ENCODE data around the gene UVRAG. TPM values are rescaled to one million over a fixed set of nuclear protein-coding genes. Genes with fewer than 3 reads are reported as not detected.
A peak's percentile ranks its signal among the peaks of the same experiment; 100 is the strongest.

Gene UVRAG
- total RNA-seq, 2 donors from 2014 or later, result 15.9 to 22.4 TPM

- intact Hi-C loops (cut with DNase I, micrococcal nuclease), result no loop called here
- ATAC-seq, result no peak
- DNase-seq, result no peak
Measured at GRCh38 chr11:76135491-76135890, 320.5 kb downstream of the UVRAG start.

DNA sequence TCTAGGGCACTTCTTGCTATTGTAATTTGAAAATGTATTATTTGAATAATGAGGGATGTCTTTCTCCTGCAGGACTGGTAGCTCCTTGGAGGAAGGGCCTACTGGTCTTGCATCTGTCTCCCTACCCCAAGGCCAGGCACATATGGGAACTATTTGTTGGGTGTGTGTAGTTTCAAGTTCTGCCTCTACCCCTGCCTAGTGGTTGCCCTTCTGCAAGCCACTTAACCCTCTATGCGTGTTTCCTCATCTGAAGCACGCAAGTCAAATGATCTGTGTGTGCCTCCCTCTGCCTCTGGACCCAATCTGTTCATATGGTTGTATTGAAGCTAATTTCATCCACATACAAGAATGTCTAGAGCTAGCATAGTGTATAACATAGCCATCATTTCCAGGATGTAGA lies 324.3 kb downstream of the UVRAG start:
- DNase-seq, result no peak
- no peak for ATAC-seq
- intact Hi-C loops (cut with DNase I, micrococcal nuclease), result no loop called here

- ATAC-seq (no peak), DNase-seq (no peak)
- intact Hi-C loops (cut with DNase I, micrococcal nuclease), result no loop called here
Measured at GRCh38 chr11:76140912-76141574, 326.0 kb downstream of the UVRAG start.

DNA sequence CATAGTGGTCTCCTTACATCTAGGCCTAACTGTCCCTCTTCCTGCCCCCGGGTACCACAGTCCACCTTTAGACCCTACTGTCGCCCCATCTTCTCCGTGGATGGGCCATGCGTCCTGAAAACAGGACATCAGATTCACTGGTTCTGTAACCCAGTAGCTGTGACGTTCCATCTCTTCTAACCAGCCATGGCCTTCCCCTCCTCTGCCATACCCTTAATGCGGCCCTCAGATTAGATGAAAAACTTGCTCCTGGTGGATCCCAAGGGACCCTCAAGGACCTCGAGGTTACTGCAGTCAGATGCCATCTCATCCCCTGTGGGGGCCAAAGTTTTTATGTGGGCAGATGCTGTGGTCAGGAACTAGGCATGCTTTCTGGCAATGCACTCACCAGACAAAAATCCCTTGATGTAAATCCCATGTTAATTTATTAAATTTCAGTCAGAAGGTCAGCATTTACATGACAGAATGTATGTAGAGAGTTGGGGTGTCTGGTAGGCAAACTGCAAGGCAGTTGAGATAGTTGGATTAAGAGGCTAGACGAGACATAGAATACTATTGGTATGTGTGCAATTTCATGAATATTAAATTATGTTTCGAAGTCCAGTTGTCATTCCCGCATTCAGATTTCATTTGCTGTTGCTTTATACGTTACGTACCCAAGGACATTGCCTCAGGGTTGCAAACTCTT lies 327.0 kb downstream of the UVRAG start:
- DNase-seq (no peak), ATAC-seq (no peak)
- intact Hi-C loops (cut with DNase I, micrococcal nuclease), result no loop called here

DNA sequence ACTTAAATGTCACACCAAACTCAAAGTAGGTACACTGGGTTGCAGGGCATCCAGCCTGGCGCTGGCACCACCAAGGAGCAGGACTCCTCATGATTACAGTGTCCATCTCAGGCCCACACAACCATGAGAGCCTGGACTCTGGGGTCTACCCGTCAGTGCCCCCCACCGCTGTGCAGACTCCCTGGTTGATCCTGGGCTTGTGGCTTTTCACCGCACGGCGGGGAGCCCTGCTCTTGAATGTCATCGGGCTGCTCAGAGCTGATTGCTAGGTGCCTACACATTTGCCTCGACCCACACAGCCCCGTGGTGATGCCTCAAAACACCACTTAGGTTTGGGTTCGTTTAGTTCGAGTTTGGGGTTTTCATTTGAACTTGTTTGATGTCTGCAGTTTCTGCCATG lies 328.3 kb downstream of the UVRAG start:
- ATAC-seq, result no peak
- no peak for DNase-seq
- intact Hi-C loops (cut with DNase I, micrococcal nuclease), result no loop called here

DNA sequence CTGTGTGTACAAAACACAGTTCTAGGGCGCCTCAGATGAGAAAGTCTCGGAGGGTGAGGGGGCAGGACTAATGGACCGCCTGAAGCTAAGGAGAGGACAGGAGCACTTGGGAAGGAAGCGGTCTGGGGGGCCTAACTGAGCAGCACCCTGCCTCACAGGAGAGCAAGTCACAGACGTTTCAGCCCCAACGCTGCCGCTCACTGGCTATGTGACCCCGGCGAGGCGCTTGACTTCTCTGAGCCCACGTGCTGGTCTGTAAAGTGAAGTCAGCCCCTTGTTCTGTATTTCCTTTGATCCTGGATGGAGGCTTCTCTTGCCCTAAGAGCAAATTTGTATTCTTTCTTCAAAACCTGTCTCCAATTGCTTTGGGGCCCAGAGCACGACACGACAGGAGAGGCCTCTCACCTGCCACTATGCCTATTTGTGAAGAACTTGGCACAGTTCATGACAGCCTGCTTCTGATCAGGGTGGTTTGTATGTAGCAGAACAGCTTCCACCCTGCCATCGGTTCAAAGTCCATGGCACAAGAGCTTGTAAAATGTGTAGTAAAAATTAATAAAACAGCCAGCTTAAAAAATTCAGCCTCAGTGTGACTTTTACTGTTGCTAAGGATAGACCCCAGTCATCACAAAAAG lies 332.2 kb downstream of the UVRAG start:
- intact Hi-C loops (cut with DNase I, micrococcal nuclease), result no loop called here
- DNase-seq (peak; percentile 57 to 76), ATAC-seq (peak; percentile 68)

GRCh38 chr11:76148231-76148630 lies 333.2 kb downstream of the UVRAG start:
- intact Hi-C loops (cut with DNase I, micrococcal nuclease), result no loop called here
- peak; percentile 50 to 59 for DNase-seq
- ATAC-seq, result peak; percentile 52

- intact Hi-C loops (cut with DNase I, micrococcal nuclease), result no loop called here
- DNase-seq, result peak; percentile 75 to 90
- peak; percentile 65 for ATAC-seq
Measured at GRCh38 chr11:76148941-76149613, 334.1 kb downstream of the UVRAG start.

- intact Hi-C loops (cut with DNase I, micrococcal nuclease), result loop anchor here in 1 of 2 donors (10.0 kb wide), 1 partner anchor 345 kb away; no protein-coding TSS in a partner anchor
- DNase-seq (no peak), ATAC-seq (no peak)
Measured at GRCh38 chr11:76149713-76150112, 334.7 kb downstream of the UVRAG start.

DNA sequence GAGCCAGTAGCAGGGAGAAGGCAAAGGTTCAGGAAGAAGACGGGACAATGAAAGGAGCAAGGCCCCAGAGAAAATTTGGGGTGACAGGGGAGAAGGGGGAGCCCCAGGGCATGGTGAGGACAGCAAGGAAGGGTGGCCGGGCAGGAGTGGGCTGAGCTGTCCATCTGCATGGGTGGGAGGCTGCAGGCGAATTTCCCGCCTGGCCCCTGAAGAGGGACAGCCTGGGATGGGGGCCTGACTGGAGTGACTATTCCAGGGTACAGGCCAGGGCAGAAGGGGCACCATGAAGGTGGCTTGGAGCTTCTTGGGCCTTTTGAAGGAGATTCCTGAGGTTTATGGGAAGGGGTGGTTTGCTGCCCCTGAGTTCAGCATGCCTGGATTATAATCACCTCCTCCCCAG lies 335.1 kb downstream of the UVRAG start:
- DNase-seq, result no peak
- no peak for ATAC-seq
- intact Hi-C loops (cut with DNase I, micrococcal nuclease), result loop anchor here in 1 of 2 donors (10.0 kb wide), 1 partner anchor 345 kb away; no protein-coding TSS in a partner anchor

GRCh38 chr11:76151556-76152085 lies 336.6 kb downstream of the UVRAG start:
- peak; percentile 53 for ATAC-seq
- intact Hi-C loops (cut with DNase I, micrococcal nuclease), result loop anchor here in 1 of 2 donors (2.0 to 10.0 kb wide), 2 partner anchors 255 to 347 kb away; no protein-coding TSS in a partner anchor
- peak; percentile 50 to 68 for DNase-seq

- intact Hi-C loops (cut with DNase I, micrococcal nuclease), result loop anchor here in 1 of 2 donors (2.0 to 10.0 kb wide), 2 partner anchors 255 to 347 kb away; no protein-coding TSS in a partner anchor
- DNase-seq (peak; percentile 79 to 89), ATAC-seq (peak; percentile 20)
Measured at GRCh38 chr11:76152086-76152681, 337.2 kb downstream of the UVRAG start.

DNA sequence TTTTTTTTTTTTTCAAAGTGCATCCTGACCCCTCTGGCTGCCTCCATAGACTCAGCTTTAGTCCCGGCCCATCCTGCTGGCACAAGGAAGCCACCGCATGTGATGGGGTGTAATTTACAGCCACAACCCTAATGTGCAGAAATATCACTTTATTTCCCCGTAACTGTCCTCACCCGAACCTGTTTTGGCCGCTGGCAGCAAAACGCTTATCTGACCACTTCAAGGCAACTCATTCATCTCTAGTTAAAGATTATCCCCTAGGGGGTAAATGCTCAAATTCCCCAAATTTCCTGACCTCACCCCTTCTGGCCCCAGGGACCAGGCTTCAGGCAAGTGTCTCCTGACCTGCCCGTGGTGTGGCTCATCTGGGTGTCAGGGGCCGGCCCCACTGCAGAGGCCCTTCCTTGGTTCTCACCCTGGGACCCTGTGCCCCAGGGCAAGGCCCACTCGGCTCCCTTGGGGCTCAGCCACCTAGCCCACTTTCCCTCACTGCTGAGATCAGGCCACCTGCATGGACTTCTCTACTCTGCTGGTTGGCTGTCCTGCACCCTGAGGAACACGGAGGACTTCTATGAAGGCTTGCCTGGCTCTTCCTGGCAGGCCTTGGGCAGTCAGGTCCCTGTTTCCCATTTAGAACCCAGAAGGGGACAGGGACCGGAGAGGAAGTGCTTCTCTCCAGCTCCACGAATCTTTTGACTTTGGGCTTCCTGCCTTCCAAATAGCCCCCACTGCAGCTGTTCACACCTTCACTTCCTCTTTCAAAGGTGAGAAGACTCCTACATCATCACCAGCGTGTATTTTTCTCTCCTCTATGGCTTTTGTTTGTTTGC lies 337.9 kb downstream of the UVRAG start:
- intact Hi-C loops (cut with DNase I, micrococcal nuclease), result loop anchor here in 1 of 2 donors (2.0 to 10.0 kb wide), 2 partner anchors 256 to 348 kb away; no protein-coding TSS in a partner anchor
- no peak for ATAC-seq
- no peak for DNase-seq

- no peak for DNase-seq
- intact Hi-C loops (cut with DNase I, micrococcal nuclease), result loop anchor here in 1 of 2 donors (2.0 to 10.0 kb wide), 2 partner anchors 257 to 349 kb away; no protein-coding TSS in a partner anchor
- ATAC-seq, result no peak
Measured at GRCh38 chr11:76153571-76153923, 338.5 kb downstream of the UVRAG start.

- intact Hi-C loops (cut with DNase I, micrococcal nuclease), result loop anchor here in 1 of 2 donors (10.0 kb wide), 1 partner anchor 351 kb away; no protein-coding TSS in a partner anchor
- DNase-seq, result no peak
- no peak for ATAC-seq
Measured at GRCh38 chr11:76155500-76156227, 340.7 kb downstream of the UVRAG start.

GRCh38 chr11:76156971-76157427 lies 342.0 kb downstream of the UVRAG start:
- intact Hi-C loops (cut with DNase I, micrococcal nuclease), result loop anchor here in 1 of 2 donors (10.0 kb wide), 1 partner anchor 352 kb away; no protein-coding TSS in a partner anchor
- no peak for ATAC-seq
- peak in 1 of 2 donors; percentile 15 for DNase-seq

DNA sequence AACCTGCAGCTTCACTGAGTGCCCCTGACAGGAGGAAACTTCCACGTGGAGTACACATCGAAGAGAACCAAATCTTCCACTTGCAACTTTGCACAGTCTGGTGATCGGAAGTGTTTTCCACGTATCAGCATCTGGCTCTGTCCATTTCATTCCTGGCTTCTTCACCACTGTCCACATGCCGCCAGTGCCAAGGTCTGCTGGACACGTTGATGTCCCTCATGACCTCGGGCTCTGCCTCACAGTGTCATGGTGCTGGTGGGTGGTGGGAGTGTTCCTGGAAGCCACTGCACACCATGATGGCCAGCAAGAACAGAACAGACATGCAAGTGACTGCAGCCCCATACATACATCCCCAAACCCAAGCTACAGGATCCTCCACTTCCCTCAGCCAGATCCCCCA lies 342.9 kb downstream of the UVRAG start:
- ATAC-seq (no peak), DNase-seq (no peak)
- intact Hi-C loops (cut with DNase I, micrococcal nuclease), result loop anchor here in 1 of 2 donors (10.0 kb wide), 1 partner anchor 353 kb away; no protein-coding TSS in a partner anchor

Measured in left colon (tissue), 2 donors.